GM18870 (cell line): ENCODE results near the gene RUNX2.

ENCODE experiments used
- ATAC-seq: cut with Tn5 transposase; IDR thresholded peaks from one replicate; pipeline ENCODE4 v1.9.1; 2021; ENCODE audit warnings: moderate library complexity; ENCODE audit not compliant: unreplicated experiment

The RUNX2 gene

DNA sequence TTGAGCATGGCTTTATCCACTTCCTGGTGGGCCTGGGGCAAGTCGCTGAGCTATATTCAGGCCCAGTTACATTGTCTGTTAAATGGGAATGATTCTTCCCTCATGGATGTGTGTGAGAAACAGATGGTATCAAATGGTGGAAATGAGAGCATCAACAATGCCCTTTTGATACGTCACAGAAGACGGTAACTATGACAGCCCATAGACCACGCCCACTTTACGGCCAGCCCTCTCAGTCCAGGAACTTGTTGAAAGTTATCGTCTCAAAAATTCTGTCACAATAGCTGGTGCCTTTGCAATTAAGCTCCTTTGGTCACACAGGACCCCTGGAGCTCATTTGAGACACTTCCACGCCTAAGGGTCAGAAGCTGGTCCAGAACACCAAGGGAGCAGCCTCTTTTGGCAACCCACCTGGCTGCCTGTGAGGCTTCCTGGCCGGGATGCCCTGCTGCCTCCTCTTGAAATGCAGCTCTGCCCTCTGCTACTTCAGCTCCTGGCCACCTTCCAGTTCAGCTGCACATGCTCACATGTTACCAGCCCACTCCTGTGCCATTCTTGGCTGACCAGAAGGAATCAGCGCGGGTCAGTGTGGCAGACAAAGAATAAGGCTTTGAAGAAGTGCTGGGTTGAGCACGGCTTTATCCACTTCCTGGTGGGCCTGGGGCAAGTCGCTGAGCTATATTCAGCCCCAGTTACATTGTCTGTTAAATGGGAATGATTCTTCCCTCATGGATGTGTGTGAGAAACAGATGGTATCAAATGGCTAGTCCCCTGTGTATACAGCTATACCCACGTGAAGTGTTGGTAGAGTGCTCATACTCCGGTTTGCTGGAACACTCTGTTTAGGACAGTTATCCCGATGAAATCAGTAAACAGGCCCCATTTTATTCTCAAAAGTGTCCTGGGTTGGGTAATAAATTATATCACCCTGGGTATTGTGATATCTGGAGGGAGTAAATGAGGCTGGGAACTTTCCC lies 248.8 kb downstream of the RUNX2 start:
- no peak for ATAC-seq

DNA sequence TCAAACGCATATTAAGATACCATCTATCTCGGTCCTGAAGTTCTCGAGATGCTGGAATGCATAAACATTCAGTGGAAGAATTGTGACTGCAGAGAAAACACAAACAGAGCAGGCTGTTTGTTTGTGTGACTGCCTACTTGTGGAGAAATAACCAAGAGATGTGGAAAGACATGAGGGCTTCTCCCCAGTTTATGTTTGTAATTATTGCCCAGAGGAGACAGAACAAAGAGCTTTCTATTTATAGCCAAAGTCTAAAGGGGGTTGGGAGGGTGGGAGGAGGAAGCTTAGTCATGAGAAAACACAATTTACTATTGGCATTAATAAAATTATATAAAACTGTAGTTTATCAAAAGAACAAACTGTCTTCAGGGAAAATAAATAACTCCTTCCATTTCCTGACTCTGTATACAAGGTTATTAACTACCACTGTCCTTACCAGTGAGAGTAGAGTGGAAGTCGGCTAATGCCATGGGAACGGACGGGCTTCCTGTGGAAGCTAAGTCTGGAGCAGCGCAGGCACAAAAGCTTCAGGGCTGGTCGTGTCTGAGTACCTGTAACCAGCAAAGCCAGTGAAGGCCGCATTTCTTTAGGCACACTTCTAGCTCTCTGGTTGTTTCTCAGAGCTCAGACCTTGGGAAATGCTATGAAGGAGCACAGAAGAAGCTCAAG lies 249.8 kb downstream of the RUNX2 start:
- no peak for ATAC-seq

DNA sequence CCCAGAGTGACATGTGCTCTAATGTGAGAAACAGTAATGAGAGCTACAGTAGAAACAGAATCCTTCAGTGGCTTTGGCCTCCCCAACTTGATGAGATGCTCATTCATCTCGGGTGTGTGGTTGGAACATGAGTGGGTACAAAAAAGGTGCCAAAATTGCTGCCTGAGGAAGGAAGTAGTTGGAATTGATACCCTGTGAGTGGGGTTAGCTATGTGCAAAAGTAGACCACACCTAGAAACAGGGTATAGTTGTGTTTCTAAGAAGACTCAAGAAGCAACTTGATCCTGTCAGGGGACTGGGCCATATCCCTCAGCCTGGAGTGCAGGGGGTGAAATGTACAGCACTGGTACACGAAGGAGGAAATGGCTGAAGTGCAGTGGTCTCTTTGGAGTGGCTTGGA lies 256.0 kb downstream of the RUNX2 start:
- ATAC-seq: no peak

- ATAC-seq: no peak
Measured at GRCh38 chr6:45586216-45587171, 258.4 kb downstream of the RUNX2 start.

DNA sequence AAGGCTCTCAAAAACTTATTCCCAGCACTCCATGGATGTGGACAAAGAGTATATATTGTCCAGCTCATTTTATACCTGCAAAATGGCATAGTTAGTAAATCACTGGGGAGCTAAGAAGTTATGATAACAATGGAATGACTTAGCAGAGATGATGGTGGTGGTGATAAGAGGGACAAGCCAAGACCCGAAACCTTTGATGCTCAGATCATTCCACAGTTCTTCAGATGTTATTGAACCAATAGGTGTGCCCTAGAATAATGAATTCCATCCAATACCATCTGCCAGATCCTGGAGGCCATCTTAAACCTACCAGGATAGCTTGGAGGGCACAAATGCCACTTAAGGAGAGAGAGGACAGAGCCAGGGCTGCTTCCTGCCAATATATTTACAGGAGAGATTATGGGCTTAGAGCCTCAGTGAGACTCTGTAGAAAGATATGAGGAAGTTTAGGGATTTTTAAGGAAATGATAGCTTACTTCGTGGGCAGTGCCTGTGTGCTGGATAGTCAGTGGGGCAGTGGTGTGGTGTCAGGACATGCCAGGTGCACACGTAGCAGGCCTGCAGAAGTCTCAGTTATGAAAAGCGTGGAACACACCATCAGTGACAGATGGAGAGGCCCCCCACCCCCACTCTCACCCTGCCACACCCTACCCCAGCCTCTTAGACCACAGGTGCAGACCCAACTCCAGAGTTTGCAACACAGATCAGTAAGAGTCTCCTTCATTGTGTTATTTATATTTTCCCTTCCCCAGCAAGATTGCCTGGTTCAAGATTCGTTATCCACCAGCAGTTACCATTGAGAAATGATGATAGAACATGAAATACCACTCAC lies 259.3 kb downstream of the RUNX2 start:
- ATAC-seq: no peak

- ATAC-seq: no peak
Measured at GRCh38 chr6:45589367-45589766, 261.2 kb downstream of the RUNX2 start.

DNA sequence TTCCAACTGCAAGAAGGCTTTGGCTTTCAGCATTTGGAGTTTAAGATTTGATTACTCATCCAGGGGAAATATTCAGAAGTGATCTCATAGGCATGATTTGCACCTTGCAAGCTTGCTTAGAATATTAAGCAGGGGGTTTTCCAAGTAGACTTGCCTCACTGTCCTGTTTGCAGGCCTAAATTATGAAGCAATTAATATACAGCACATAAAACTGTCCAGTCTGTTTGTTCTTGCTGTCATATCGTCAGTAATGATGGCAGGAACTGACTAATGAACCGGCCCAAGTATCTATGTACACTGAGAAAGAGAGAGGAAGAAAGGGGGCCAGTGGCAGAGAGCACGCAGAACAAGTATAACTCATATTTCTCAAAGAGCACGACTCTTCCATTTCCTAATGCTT lies 262.1 kb downstream of the RUNX2 start:
- ATAC-seq: no peak

- no peak for ATAC-seq
Measured at GRCh38 chr6:45590696-45591184, 262.6 kb downstream of the RUNX2 start.

DNA sequence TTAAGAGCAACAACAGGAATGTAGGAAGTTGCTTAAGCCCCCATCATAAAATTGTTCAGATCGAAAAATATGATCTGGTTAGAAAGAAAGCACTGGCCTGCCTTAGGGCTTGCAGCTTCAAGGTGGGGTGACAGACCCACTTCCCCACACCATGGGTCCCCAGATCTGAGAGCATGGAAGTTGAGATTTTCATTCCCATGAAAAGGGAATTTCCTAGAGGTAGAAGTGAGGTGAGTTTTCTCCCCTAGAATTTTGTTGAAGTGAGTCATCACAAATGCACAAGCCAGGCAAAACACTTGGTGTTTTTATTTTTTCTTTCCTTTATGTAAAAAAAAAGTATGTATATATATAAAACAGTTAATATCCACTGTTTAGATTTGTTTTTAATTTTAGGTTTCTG lies 263.2 kb downstream of the RUNX2 start:
- ATAC-seq: no peak

DNA sequence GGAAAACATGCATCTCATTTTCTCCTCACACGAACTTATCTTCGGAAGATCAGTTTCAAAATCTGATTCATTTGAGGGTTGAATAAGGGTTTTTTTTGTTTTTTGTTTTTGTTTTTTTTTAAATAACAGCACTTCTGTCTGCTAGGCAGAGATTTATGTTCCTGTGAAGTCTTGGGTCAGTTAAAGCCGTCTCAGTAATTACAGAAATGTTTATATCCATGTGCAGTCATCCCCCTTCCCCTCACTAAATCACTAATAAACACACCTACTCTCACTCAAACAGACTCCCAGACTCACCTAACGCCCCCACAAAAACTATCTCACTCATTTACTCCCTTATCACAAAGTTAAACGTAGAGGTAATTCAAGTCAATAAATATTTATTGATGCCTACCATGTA lies 263.8 kb downstream of the RUNX2 start:
- no peak for ATAC-seq

- no peak for ATAC-seq
Measured at GRCh38 chr6:45592991-45593390, 264.9 kb downstream of the RUNX2 start.

- ATAC-seq: no peak
Measured at GRCh38 chr6:45595010-45595851, 267.1 kb downstream of the RUNX2 start.

- no peak for ATAC-seq
Measured at GRCh38 chr6:45597424-45597823, 269.3 kb downstream of the RUNX2 start.

GRCh38 chr6:45599053-45599452 lies 270.9 kb downstream of the RUNX2 start:
- ATAC-seq: no peak

GRCh38 chr6:45605971-45606370 lies 277.8 kb downstream of the RUNX2 start:
- no peak for ATAC-seq

DNA sequence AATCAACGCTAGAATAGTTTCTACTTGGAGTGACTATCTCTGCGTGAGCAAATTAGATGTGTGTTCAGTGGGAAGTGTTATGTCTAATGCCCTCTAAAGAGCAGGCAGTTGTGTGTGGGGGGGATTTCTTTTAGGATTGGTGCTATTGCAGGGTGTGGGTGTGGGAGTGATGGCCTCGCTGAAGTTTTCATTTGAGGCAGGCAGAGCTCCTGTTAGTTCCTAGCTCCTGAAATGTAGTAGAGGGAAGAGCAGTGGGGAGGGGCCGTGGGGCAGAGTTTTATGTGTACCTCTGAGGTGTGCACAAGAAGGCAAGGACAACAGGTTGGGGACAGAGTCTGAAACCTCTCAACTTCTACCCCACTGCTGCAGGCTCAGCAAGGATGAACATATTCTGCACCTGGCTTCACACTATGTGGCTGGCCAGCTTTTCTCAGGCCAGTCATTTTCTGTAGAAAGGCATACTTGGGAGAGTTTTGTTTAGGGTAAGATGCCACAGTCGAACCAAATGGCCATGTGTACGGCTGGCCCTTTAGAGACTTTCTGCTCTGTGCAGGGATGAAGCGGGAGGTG lies 278.8 kb downstream of the RUNX2 start:
- ATAC-seq: no peak

- no peak for ATAC-seq
Measured at GRCh38 chr6:45607798-45608197, 279.7 kb downstream of the RUNX2 start.

- ATAC-seq: no peak
Measured at GRCh38 chr6:45608252-45608913, 280.3 kb downstream of the RUNX2 start.
